PC-9 (cell line): ENCODE data around the gene S100A9. TPM values are rescaled to one million over a fixed set of nuclear protein-coding genes. Genes with fewer than 3 reads are reported as not detected.
"Not testable (repeated sequence)": the region's sequence is repeated elsewhere in the genome, so short reads cannot be mapped to it uniquely, and the experiment has no call there.

ENCODE experiments used
- BruUV-seq: library from RNA; stranded (reverse); fragments of 400-500 nt; replicated peaks from 2 replicates; lab custom pipeline; 2021; lab: Mats Ljungman, UMichigan
- CTCF ChIA-PET: fragments of 300-600 bp; sonication (Branson Sonifier 250); formaldehyde crosslinking; loops from one replicate; lab custom pipeline; 2022; ENCODE audit warnings: antibody characterized with exemption; lab: Charles Lee
- POLR2A ChIA-PET: fragments of 300-600 bp; sonication (Branson Sonifier 250); formaldehyde crosslinking; loops from one replicate; lab custom pipeline; 2022; ENCODE audit warnings: antibody characterized with exemption; ENCODE audit not compliant: unreplicated experiment; lab: Charles Lee
- DNase-seq, 2 experiments: peaks; one replicate each; pipeline versions ENCODE4 v3.0.0 to v3.0.0-alpha.2; 2015 to 2022; ENCODE audit warnings: mixed read lengths in 1 of 2
- H2AFZ ChIP-seq: fragments of 200-600 bp; sonication (generic); 2 replicates; pipeline ENCODE4 v1.8.1; 2017; ENCODE audit warnings: antibody characterized with exemption
- H3F3A ChIP-seq: fragments of 200-600 bp; sonication (generic); 2 replicates; pipeline ENCODE4 v1.8.1; 2017; ENCODE audit warnings: antibody characterized with exemption, mild to moderate bottlenecking, low read depth; ENCODE audit not compliant: insufficient read depth
- H3K27ac ChIP-seq: fragments of 200-600 bp; sonication (generic); 2 replicates; pipeline ENCODE4 v1.6.1; 2016; ENCODE audit warnings: mixed run types
- H3K27me3 ChIP-seq: fragments of 200-600 bp; sonication (generic); 2 replicates; pipeline ENCODE4 v1.6.1; 2016; ENCODE audit warnings: low read depth, mixed run types; ENCODE audit not compliant: insufficient read depth
- H3K36me3 ChIP-seq: fragments of 200-600 bp; sonication (generic); 2 replicates; pipeline ENCODE4 v1.6.1; 2016; ENCODE audit warnings: low read depth, mixed run types
- H3K4me1 ChIP-seq: fragments of 200-600 bp; sonication (generic); replicated peaks from 2 replicates; pipeline ENCODE4 v1.6.1; 2016; ENCODE audit warnings: mixed run types; ENCODE audit not compliant: insufficient read depth
- H3K4me2 ChIP-seq: fragments of 200-600 bp; sonication (generic); 2 replicates; pipeline ENCODE4 v1.6.1; 2017; ENCODE audit warnings: mixed run types
- H3K4me3 ChIP-seq: fragments of 200-600 bp; sonication (generic); 2 replicates; pipeline ENCODE4 v1.6.1; 2016; ENCODE audit warnings: mixed run types
- H3K79me2 ChIP-seq: fragments of 200-600 bp; sonication (generic); 2 replicates; pipeline ENCODE4 v1.6.1; 2017; ENCODE audit warnings: low read depth, mixed run types
- H3K9me2 ChIP-seq: fragments of 200-600 bp; sonication (generic); 2 replicates; pipeline ENCODE4 v1.8.1; 2017; ENCODE audit warnings: mild to moderate bottlenecking; ENCODE audit not compliant: insufficient read depth
- H3K9me3 ChIP-seq: fragments of 200-600 bp; sonication (generic); 2 replicates; pipeline ENCODE4 v1.8.1; 2016; ENCODE audit warnings: low read depth; ENCODE audit not compliant: insufficient read depth
- H4K20me1 ChIP-seq: fragments of 200-600 bp; sonication (generic); 2 replicates; pipeline ENCODE4 v1.8.1; 2017; ENCODE audit not compliant: insufficient read depth
- CTCF ChIP-seq: fragments of 200-600 bp; sonication (generic); conservative IDR thresholded peaks from 2 replicates; pipeline ENCODE4 v1.6.1; 2017; ENCODE audit warnings: mixed run types, antibody characterized with exemption, mild to moderate bottlenecking, moderate library complexity
- EZH2 ChIP-seq: fragments of 200-600 bp; sonication (generic); IDR thresholded peaks from 2 replicates; pipeline ENCODE4 v1.8.0; 2017; ENCODE audit warnings: antibody characterized with exemption, low read depth
- intact Hi-C: fragments of 100-400 bp; cut with micrococcal nuclease; formaldehyde crosslinking; loops from one replicate; pipeline ENCODE4 v1.10.0; 2022; ENCODE audit not compliant: unreplicated experiment
- total RNA-seq: library from RNA; stranded (reverse); gene quantifications from 2 replicates; pipeline ENCODE4 v1.2.3, GENCODE V29; 2021

The S100A9 gene
- total RNA-seq, 1 experiment from 2014 or later = 4.3 TPM

GRCh38 chr1:153345187-153346076 lies 12.2 kb upstream of the S100A9 start:
- Histone ChIP-seq H3K4me1 (no peaks in the 10 kb centered on the region), H3K4me3 (no peak overlapping the region), H3K79me2 (no peaks in the 10 kb centered on the region), H3K36me3 (no peaks in the 10 kb centered on the region), H3K9me2 (no peaks in the 10 kb centered on the region), H3K4me2 (no peak overlapping the region), H3F3A (no peaks in the 10 kb centered on the region), H2AFZ (no peak overlapping the region), H4K20me1 (no peaks in the 10 kb centered on the region), H3K9me3 (no peaks in the 10 kb centered on the region), H3K27me3 (peaks cover 44% of the 10 kb centered on the region), H3K27ac (no peak overlapping the region)
- ChIA-PET CTCF (no interaction called here), POLR2A (no interaction called here)
- TF ChIP-seq CTCF (no peak), EZH2 (no peak)
- BruUV-seq = no TSS peak
- no peak for DNase-seq
- intact Hi-C loops = no loop called here

- no peaks in the 10 kb centered on the region for H3K36me3 ChIP-seq
- H3K4me1 ChIP-seq = no peaks in the 10 kb centered on the region
- DNase-seq = no peak
- no peak for TF ChIP-seq EZH2
- no peak for TF ChIP-seq CTCF
- H3K79me2 ChIP-seq = no peaks in the 10 kb centered on the region
- no peak overlapping the region for H3K27ac ChIP-seq
- BruUV-seq = no TSS peak
- CTCF ChIA-PET = no interaction called here
- no peak overlapping the region for H3K4me3 ChIP-seq
- no peaks in the 10 kb centered on the region for H3K9me2 ChIP-seq
- POLR2A ChIA-PET = no interaction called here
- H3K4me2 ChIP-seq = no peak overlapping the region
- H3F3A ChIP-seq = no peaks in the 10 kb centered on the region
- peaks cover 38% of the 10 kb centered on the region for H3K27me3 ChIP-seq
- intact Hi-C loops = no loop called here
- no peak overlapping the region for H2AFZ ChIP-seq
- no peaks in the 10 kb centered on the region for H4K20me1 ChIP-seq
- H3K9me3 ChIP-seq = no peaks in the 10 kb centered on the region
Measured at GRCh38 chr1:153346077-153346723, 11.5 kb upstream of the S100A9 start.

GRCh38 chr1:153347049-153347448 lies 10.6 kb upstream of the S100A9 start:
- H3K4me1 ChIP-seq, H3K79me2 ChIP-seq, POLR2A ChIA-PET, H3F3A ChIP-seq, H3K9me2 ChIP-seq, BruUV-seq, H4K20me1 ChIP-seq, H2AFZ ChIP-seq, H3K27ac ChIP-seq, H3K4me2 ChIP-seq, DNase-seq, CTCF ChIA-PET, H3K36me3 ChIP-seq, H3K4me3 ChIP-seq, intact Hi-C loops, H3K9me3 ChIP-seq: not testable (repeated sequence)
- peaks cover 29% of the 10 kb centered on the region for H3K27me3 ChIP-seq
